ENCODE measurements around the gene ZNF441. TPM values are rescaled to one million over a fixed set of nuclear protein-coding genes. Genes with fewer than 3 reads are reported as not detected.

Gene ZNF441
- total and polyA plus RNA-seq, 2 of the 13 experiments (the other 11 are each of a cell fraction or from before 2014, with no cell fraction given) = 2.8 to 10.0 TPM

- TF ChIP-seq MXD1 (CRISPR knock-in tag; IDR thresholded peaks at IDR 0.05) (peak; percentile 87; the same call in 1 of the 2 replicates), ZNF33A (CRISPR knock-in tag; IDR thresholded peaks at IDR 0.05; ENCODE audit: borderline replicate concordance) (no peak), JUNB (CRISPR knock-in tag; IDR thresholded peaks at IDR 0.05; ENCODE audit: borderline replicate concordance) (no peak), SP4 (CRISPR knock-in tag; IDR thresholded peaks at IDR 0.05) (peak; percentile 91), POLR2A (IDR thresholded peaks at IDR 0.05; ENCODE audit: insufficient read depth in 1 of 2, low read depth in 2 of 2, low read length in 2 of 2) (peak; percentile 77 to 93), ZNF33B (CRISPR knock-in tag; IDR thresholded peaks at IDR 0.05) (no peak), ZNF720 (CRISPR knock-in tag; IDR thresholded peaks at IDR 0.05) (no peak), EED (CRISPR knock-in tag; IDR thresholded peaks at IDR 0.05) (0 out of 2 replicates have a peak, but pooled peaks have one; percentile 31), HNF1B (CRISPR knock-in tag; IDR thresholded peaks at IDR 0.05) (peak; percentile 91), LCORL (IDR thresholded peaks at IDR 0.05) (no peak), LCORL (CRISPR knock-in tag; IDR thresholded peaks at IDR 0.05) (0 out of 2 replicates have a peak, but pooled peaks have one; percentile 13), SNAPC4 (CRISPR knock-in tag; IDR thresholded peaks at IDR 0.05) (no peak), ZNF280B (CRISPR knock-in tag; IDR thresholded peaks at IDR 0.05; ENCODE audit: borderline replicate concordance) (0 out of 2 replicates have a peak, but pooled peaks have one; percentile 49), ZNF616 (CRISPR knock-in tag; IDR thresholded peaks at IDR 0.05; ENCODE audit: low read depth) (0 out of 2 replicates have a peak, but pooled peaks have one; percentile 21), DZIP1 (CRISPR knock-in tag; IDR thresholded peaks at IDR 0.05) (0 out of 2 replicates have a peak, but pooled peaks have one; percentile 39), ZNF564 (CRISPR knock-in tag; IDR thresholded peaks at IDR 0.05) (peak; percentile 42; the same call in 1 of the 2 replicates)
These were observed at the start of gene ZNF441 (continued) for GRCh38 chr19:11766597-11767591.

All from HepG2 (cell line).